Left lung (tissue), 10 donors: ENCODE results near the gene MAN2B2. TPM values are rescaled to one million over a fixed set of nuclear protein-coding genes. Genes with fewer than 3 reads are reported as not detected.

Experiments
- ATAC-seq: fragments of 200-7000 bp; cut with Tn5 transposase; one replicate; pipeline ENCODE4 v1.9.1; 2020; ENCODE audit warnings: moderate library complexity
- DNase-seq, 4 donors: peaks; one replicate each; pipeline ENCODE4 v3.0.0-alpha.2; 2013 to 2020
- H3K27ac ChIP-seq, 2 donors: fragments of 200-600 bp; sonication (generic) in 1 of 2; one replicate each; pipeline versions ENCODE4 v1.5.0 to v1.8.0; 2020 to 2021
- H3K27me3 ChIP-seq, 2 donors: fragments of 200-600 bp; sonication (generic) in 1 of 2; one replicate each; pipeline versions ENCODE4 v1.5.0 to v1.8.0; 2020 to 2021
- H3K36me3 ChIP-seq, 2 donors: fragments of 200-600 bp; sonication (generic) in 1 of 2; one replicate each; pipeline versions ENCODE4 v1.5.0 to v1.8.0; 2020 to 2021
- H3K4me1 ChIP-seq, 2 donors: fragments of 200-600 bp; one replicate each; pipeline ENCODE4 v1.8.0; 2021
- H3K4me3 ChIP-seq, 2 donors: fragments of 200-600 bp; sonication (generic) in 1 of 2; one replicate each; pipeline versions ENCODE4 v1.5.0 to v1.8.0; 2020 to 2021; ENCODE audit warnings: mild to moderate bottlenecking in 1 of 2
- H3K9me3 ChIP-seq, 2 donors: fragments of 200-600 bp; sonication (generic) in 1 of 2; one replicate each; pipeline versions ENCODE4 v1.5.0 to v1.8.0; 2020 to 2021
- CTCF ChIP-seq, 2 donors: fragments of 200-600 bp; sonication (generic) in 1 of 2; IDR thresholded peaks; one replicate each; pipeline versions ENCODE4 v1.5.0 to v1.8.0; 2021; ENCODE audit warnings: antibody characterized with exemption in 2 of 2
- intact Hi-C, 2 donors: fragments of 100-400 bp; cut with DNase I; formaldehyde crosslinking; loops; one replicate each; pipeline versions ENCODE4 v1.11.2 to v1.14.2; 2022
- polyA plus RNA-seq, 6 donors: library from polyadenylated mRNA; unstranded; fragments of 120-200 nt; gene quantifications; one replicate each; pipeline ENCODE4 v1.2.1, GENCODE V29; 2013; ENCODE audit not compliant: insufficient read length in 6 of 6
- total RNA-seq, 2 donors: library from RNA; stranded (reverse); fragmentation: NEBNext Ultra II Directional; extraction: Animal tissue kit (Norgen Biotek cat#: 25700); gene quantifications; one replicate each; pipeline ENCODE4 v1.2.1, GENCODE V29; 2021
- donor health status: DM: no; HTN: yes; CAD: no.
- donor health status: DM: no; HTN: no; CAD: no.

Gene MAN2B2
- total and polyA plus RNA-seq, 8 donors = 14.2 to 38.3 (median 16.4) TPM

- no peak for DNase-seq
- ATAC-seq = no peak
- Histone ChIP-seq H3K4me3 (no peak overlapping the region), H3K9me3 (no peaks in the 10 kb centered on the region), H3K36me3 (peaks cover 0 to 94% of the 10 kb centered on the region in 2 donors), H3K4me1 (no peaks in the 10 kb centered on the region), H3K27me3 (no peaks in the 10 kb centered on the region), H3K27ac (no peak overlapping the region)
- intact Hi-C loops = no loop called here
- TF ChIP-seq CTCF (IDR thresholded peaks at IDR 0.05) = no peak
These were observed 39.0 kb downstream of the MAN2B2 start for GRCh38 chr4:6613676-6614651.

- Histone ChIP-seq H3K36me3 (peaks cover 0 to 94% of the 10 kb centered on the region in 2 donors), H3K27ac (no peak overlapping the region), H3K4me1 (no peaks in the 10 kb centered on the region), H3K9me3 (no peaks in the 10 kb centered on the region), H3K27me3 (no peaks in the 10 kb centered on the region), H3K4me3 (no peak overlapping the region)
- ATAC-seq (no peak), DNase-seq (no peak)
- intact Hi-C loops = no loop called here
- TF ChIP-seq CTCF (IDR thresholded peaks at IDR 0.05) = no peak
These were observed 39.8 kb downstream of the MAN2B2 start for GRCh38 chr4:6614701-6615230.

GRCh38 chr4:6616087-6616995 lies 41.4 kb downstream of the MAN2B2 start:
- Histone ChIP-seq H3K27me3 (no peaks in the 10 kb centered on the region), H3K27ac (no peak overlapping the region), H3K36me3 (peaks cover 0 to 93% of the 10 kb centered on the region in 2 donors), H3K9me3 (no peaks in the 10 kb centered on the region), H3K4me1 (no peaks in the 10 kb centered on the region), H3K4me3 (no peak overlapping the region)
- no peak for DNase-seq
- no peak for ATAC-seq
- TF ChIP-seq CTCF (IDR thresholded peaks at IDR 0.05) = no peak
- intact Hi-C loops = no loop called here

GRCh38 chr4:6617246-6617645 lies 42.3 kb downstream of the MAN2B2 start:
- H3K27me3 ChIP-seq = no peaks in the 10 kb centered on the region
- no peak for ATAC-seq
- intact Hi-C loops = no loop called here
- no peak for DNase-seq
- no peaks in the 10 kb centered on the region for H3K4me1 ChIP-seq
- H3K4me3 ChIP-seq = no peak overlapping the region
- peaks cover 0 to 89% of the 10 kb centered on the region in 2 donors for H3K36me3 ChIP-seq
- TF ChIP-seq CTCF (IDR thresholded peaks at IDR 0.05) = no peak
- H3K27ac ChIP-seq = no peak overlapping the region
- H3K9me3 ChIP-seq = no peaks in the 10 kb centered on the region
